Peyer's patch (tissue), 4 donors: Measurements from ENCODE around the gene TRIO. TPM values are rescaled to one million over a fixed set of nuclear protein-coding genes. Genes with fewer than 3 reads are reported as not detected.

Experiments
- DNase-seq, 3 donors: peaks; one replicate each; pipeline ENCODE4 v3.0.0-alpha.2; 2017 to 2019
- H3K27ac ChIP-seq, 4 donors: fragments of 200-600 bp; sonication (generic); one replicate each; pipeline ENCODE4 v1.5.1; 2016 to 2019
- H3K27me3 ChIP-seq, 2 donors: fragments of 200-600 bp; sonication (generic); one replicate each; pipeline ENCODE4 v1.5.1; 2019
- H3K36me3 ChIP-seq, 3 donors: fragments of 200-600 bp; sonication (generic); one replicate each; pipeline ENCODE4 v1.5.1; 2016 to 2019
- H3K4me1 ChIP-seq, 4 donors: fragments of 200-600 bp; sonication (generic); one replicate each; pipeline ENCODE4 v1.5.1; 2016 to 2019
- H3K4me3 ChIP-seq, 4 donors: fragments of 200-600 bp; sonication (generic); 1 replicate in 3 of 4; 2 replicates in 1 of 4; pipeline ENCODE4 v1.5.1; 2016 to 2019; ENCODE audit warnings: mild to moderate bottlenecking in 1 of 4
- H3K9me3 ChIP-seq, 4 donors: fragments of 200-600 bp; sonication (generic); one replicate each; pipeline ENCODE4 v1.5.1; 2016 to 2019; ENCODE audit warnings: mild to moderate bottlenecking in 1 of 4
- CTCF ChIP-seq, 6 experiments: fragments of 450-650 bp in 4 of 6; fragments of 200-600 bp in 2 of 6; sonication (generic) in 1 of 6; IDR thresholded peaks; one replicate each; pipeline ENCODE4 v1.5.1; 2017 to 2019; ENCODE audit warnings: antibody characterized with exemption in 6 of 6, mild to moderate bottlenecking in 3 of 6, moderate library complexity in 1 of 6
- POLR2A ChIP-seq, 2 donors: fragments of 450-650 bp; IDR thresholded peaks; one replicate each; pipeline ENCODE4 v1.5.1; 2017; ENCODE audit warnings: antibody characterized with exemption in 2 of 2, mild to moderate bottlenecking in 2 of 2, moderate library complexity in 2 of 2
- total RNA-seq, 4 donors: library from RNA; depleted of rRNA; stranded (reverse); fragments of >200 nt; gene quantifications; one replicate each; pipeline ENCODE4 v1.1.0, GENCODE V29; 2016

TRIO gene
- total RNA-seq, 4 donors from 2014 or later: 171 to 456 (median 340) TPM

- TF ChIP-seq CTCF (IDR thresholded peaks at IDR 0.05) (no peak), POLR2A (IDR thresholded peaks at IDR 0.05) (no peak)
- no peaks in the 10 kb centered on the region for H3K9me3 ChIP-seq
- DNase-seq: no peak
These were observed 367.1 kb downstream of the TRIO start for GRCh38 chr5:14510156-14510734.

GRCh38 chr5:14510880-14511279, 367.7 kb downstream of the TRIO start:
- peaks cover 0 to 25% (median 0%) of the 10 kb centered on the region in 3 donors for H3K36me3 ChIP-seq
- no peak overlapping the region for H3K4me3 ChIP-seq
- no peaks in the 10 kb centered on the region for H3K4me1 ChIP-seq
- DNase-seq: no peak
- H3K27ac ChIP-seq: no peak overlapping the region
- H3K27me3 ChIP-seq: no peaks in the 10 kb centered on the region
- no peak for TF ChIP-seq CTCF (IDR thresholded peaks at IDR 0.05)
- no peak for TF ChIP-seq POLR2A (IDR thresholded peaks at IDR 0.05)
- no peaks in the 10 kb centered on the region for H3K9me3 ChIP-seq

More at GRCh38 chr5:14510156-14510734, 367.1 kb downstream of the TRIO start:
- Histone ChIP-seq H3K36me3 (peaks cover 0 to 31% (median 0%) of the 10 kb centered on the region in 3 donors), H3K27me3 (no peaks in the 10 kb centered on the region), H3K4me3 (no peak overlapping the region), H3K27ac (no peak overlapping the region), H3K4me1 (no peaks in the 10 kb centered on the region)

GRCh38 chr5:14512574-14512973, 369.4 kb downstream of the TRIO start:
- H3K4me1 ChIP-seq: no peaks in the 10 kb centered on the region
- TF ChIP-seq CTCF (IDR thresholded peaks at IDR 0.05) (no peak), POLR2A (IDR thresholded peaks at IDR 0.05) (no peak)
- no peaks in the 10 kb centered on the region for H3K9me3 ChIP-seq
- H3K27me3 ChIP-seq: no peaks in the 10 kb centered on the region
- DNase-seq: no peak
- peaks cover 0 to 13% (median 0%) of the 10 kb centered on the region in 3 donors for H3K36me3 ChIP-seq
- H3K27ac ChIP-seq: no peak overlapping the region
- H3K4me3 ChIP-seq: no peak overlapping the region

GRCh38 chr5:14513266-14513665, 370.1 kb downstream of the TRIO start:
- H3K27ac ChIP-seq: no peak overlapping the region
- H3K27me3 ChIP-seq: no peaks in the 10 kb centered on the region
- no peak for TF ChIP-seq POLR2A (IDR thresholded peaks at IDR 0.05)
- no peak for TF ChIP-seq CTCF (IDR thresholded peaks at IDR 0.05)
- peaks cover 0 to 9% (median 0%) of the 10 kb centered on the region in 3 donors for H3K36me3 ChIP-seq
- H3K9me3 ChIP-seq: no peaks in the 10 kb centered on the region
- H3K4me3 ChIP-seq: no peak overlapping the region
- no peaks in the 10 kb centered on the region for H3K4me1 ChIP-seq
- no peak for DNase-seq

GRCh38 chr5:14516901-14517300, 373.8 kb downstream of the TRIO start:
- no peaks in the 10 kb centered on the region for H3K9me3 ChIP-seq
- no peak overlapping the region for H3K4me3 ChIP-seq
- no peak overlapping the region for H3K27ac ChIP-seq
- TF ChIP-seq POLR2A (IDR thresholded peaks at IDR 0.05) (no peak), CTCF (IDR thresholded peaks at IDR 0.05) (no peak)
- H3K27me3 ChIP-seq: no peaks in the 10 kb centered on the region
- H3K4me1 ChIP-seq: no peaks in the 10 kb centered on the region
- no peaks in the 10 kb centered on the region for H3K36me3 ChIP-seq
- no peak for DNase-seq

GRCh38 chr5:14518638-14519037, 375.5 kb downstream of the TRIO start:
- Histone ChIP-seq H3K4me3 (no peak overlapping the region), H3K9me3 (no peaks in the 10 kb centered on the region), H3K4me1 (no peaks in the 10 kb centered on the region), H3K27ac (no peak overlapping the region), H3K36me3 (no peaks in the 10 kb centered on the region), H3K27me3 (no peaks in the 10 kb centered on the region)
- DNase-seq: no peak
- TF ChIP-seq POLR2A (IDR thresholded peaks at IDR 0.05) (no peak), CTCF (IDR thresholded peaks at IDR 0.05) (no peak)
